SIG-M5 treated with dmso at 0.1 percent for 504 hours (cell line): ENCODE data around the gene NR5A1.

ENCODE experiments used
- DNase-seq: peaks from one replicate; lab custom pipeline; 2025; ENCODE audit not compliant: unreplicated experiment; lab: John Stamatoyannopoulos, UW

The NR5A1 gene

DNA sequence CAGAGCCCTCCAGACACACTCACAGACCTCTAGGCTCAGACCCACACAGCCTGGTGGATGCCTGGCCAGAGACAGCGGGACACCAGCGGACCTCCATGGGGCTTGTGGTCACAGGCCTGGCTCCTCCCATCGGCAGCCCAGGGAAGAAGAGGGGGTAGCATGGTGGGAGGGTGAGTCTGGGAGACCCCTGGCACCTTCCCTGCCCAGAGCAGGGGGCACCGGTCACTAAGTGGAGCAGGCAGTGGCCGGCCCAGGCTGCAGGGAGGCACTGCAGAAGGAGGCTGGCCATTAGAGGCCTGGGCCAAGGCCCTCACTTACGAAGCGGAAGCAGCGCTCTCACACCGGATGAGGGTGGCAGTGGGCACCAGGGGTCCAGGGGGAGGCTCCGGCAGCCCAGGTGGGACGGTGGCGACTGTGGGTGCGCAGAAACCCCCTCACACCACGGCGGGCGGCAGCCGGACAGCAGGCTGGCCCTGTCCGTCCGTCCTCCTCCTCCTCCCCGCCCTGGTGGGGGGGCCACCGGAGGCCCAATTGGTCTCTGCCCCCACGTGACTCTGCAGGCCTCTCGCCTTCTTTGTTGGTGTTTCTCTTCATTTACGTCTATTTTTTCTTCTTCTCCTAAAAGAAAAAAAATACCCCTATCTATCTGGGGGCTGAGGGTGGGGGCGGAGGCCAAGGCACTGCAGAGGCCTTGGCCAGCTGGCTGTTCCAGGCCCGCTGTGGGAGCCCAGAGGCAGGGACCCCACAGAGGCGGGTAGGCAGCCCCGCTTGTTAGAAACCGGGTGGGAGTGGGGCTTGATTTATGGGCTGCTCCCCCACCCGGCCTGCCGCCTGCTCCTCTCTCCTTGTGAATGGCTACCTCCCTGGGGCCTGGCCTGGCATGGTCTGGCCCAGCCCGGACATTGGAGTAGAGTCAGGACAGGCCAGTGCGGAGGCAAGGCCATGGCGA lies at the start of gene NR5A1:
Gene NR5A1 (minus strand): TSS at position 469 of the 949 bp plus-strand sequence. CDS start 4,004 bp downstream, outside the sequence.
- no peak for DNase-seq

DNA sequence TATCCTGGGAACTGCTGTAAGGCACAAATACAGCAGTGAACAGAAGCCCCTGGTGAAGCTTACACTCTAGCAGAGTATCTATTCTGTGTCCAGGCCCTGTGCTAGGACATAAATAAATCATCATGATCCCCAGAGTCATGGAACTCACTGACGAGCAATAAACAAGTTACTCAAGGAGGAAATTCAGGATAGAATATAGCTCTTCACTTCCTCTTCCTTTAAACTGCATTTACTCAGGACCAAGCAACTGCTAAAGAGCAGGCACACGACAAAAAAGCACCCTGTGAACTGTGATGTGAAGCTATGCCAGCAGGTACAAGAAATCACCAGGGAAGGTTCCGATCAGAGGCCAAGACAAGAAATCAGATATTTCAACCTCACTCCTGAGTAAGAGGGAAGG lies 47.8 kb upstream of the NR5A1 start:
- no peak for DNase-seq

DNA sequence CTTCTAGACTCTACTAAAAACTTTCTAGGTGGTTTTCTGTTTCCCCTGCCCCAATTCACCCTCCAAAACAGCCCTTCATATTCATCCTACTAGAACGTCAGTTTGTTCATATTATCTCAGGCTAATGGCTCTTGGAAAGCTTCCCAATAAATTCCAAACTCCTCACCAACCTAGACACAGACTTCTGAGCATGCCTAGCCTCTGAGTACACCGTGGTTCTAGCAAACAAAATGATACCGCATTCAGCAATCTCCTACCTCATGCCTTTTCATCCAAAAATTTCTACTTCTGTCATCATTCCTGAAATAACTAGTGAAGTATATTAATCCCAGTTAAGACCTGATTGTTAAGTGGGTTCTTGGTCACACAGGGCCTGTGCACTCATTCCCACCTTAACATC lies 46.5 kb upstream of the NR5A1 start:
- DNase-seq: no peak

DNA sequence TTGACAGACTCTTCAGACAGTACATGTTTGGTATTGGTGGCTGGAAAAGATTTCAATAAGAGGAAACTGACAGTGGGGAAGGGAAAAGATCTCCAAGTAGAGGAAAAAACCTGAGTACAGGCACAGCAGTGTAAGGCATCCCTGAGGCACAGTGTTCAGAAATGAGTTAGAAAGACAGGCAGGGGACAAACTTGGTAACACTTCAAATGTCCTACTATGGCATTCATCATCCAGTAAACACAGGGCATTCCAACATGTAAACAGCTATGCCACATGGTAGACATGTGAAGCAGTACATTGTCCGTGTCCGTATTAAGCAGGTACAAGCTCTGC lies 45.0 kb upstream of the NR5A1 start:
- DNase-seq: no peak

DNA sequence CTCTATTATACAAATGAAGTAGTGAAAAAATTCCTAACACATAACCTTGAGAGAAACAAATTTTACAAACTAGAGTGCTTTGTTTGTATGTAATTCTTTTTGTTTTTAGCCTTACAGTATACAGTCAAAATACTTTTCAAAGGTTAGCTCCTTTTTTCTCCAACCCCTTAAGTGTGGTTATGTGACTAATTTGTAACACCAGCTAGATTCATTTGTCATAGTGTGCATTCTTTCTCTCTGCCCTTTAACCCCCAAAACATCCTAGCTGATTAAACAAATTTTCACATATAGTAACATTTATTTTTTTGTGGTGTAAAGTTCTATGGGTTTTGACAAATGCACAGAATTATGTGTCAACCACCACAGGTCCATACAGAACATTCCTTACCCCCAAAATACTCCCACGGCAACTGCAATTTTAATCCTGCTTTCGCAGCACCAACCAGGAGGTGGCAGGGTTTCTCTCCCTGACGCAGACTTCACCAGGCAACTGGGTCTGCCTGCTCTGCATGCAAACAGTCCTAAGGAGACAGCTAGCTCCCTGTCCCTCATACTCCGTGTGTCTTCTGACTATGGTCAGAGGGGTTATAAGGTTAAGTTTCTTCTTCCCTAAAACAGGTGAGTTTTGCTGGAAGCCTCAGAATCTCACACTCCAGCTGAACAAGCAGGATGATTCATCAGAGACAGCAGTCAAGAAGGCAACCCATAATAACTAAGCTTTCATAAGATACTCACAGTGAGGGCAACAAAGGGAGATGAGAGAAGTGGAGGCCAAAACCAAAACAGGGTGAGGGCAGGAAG lies 44.5 kb upstream of the NR5A1 start:
- DNase-seq: peak; percentile 47

DNA sequence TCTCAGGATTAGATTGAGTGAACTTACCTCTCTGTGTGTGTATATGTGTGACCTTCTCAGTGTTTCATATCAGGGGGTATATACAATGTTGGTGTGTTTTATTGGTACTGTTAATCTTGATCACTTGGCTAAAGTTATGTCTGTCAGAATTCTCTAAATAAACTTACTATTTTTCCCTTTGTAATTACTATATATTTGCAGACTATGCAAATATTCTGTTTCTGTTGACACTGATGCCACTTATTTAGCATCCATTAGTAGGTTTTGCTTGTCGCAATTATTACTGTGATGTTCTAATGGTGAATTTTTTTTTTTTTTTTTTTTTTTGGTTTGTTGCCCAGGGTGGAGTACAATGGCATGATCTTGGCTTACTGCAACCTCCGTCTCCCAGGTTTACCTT lies 42.9 kb upstream of the NR5A1 start:
- DNase-seq: no peak

DNA sequence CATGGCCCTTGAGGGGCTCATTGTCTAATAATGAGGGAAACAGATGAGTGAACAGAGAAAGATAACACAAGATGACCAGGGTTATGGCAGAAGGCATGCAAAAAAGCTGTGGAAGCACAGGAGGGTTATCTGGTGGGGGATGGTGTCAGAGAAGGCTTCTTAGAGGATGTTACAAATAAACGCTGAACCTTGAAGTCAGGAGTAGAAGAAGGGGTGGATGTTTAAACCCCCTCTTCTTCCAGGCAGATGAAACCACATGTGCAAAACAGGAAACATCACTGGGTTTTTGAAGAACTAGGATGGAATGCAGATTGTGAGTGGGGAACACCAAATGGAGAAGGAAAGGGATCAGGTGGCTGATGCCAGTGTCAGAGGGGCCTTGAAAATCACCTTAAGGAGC lies 41.8 kb upstream of the NR5A1 start:
- DNase-seq: no peak

DNA sequence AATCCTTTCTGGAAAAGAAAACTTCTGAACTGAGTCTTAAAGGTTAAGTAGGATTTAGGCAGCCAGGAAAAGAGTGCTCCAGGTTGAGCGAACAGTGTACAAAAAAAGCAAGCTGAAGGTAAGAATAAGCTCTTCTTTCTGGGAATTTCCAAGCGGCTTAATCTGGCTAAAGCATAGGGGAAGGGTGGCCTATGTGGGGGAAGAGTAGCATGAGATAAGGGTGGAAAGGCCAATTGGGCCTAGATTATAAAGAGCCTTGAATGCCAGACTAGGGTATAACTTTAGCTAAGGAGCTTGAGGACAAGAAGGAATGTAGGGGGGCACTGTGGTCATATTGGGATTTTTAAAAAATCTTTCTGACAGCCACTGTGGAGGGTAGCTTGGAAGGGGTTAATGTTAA lies 37.3 kb upstream of the NR5A1 start:
- no peak for DNase-seq

DNA sequence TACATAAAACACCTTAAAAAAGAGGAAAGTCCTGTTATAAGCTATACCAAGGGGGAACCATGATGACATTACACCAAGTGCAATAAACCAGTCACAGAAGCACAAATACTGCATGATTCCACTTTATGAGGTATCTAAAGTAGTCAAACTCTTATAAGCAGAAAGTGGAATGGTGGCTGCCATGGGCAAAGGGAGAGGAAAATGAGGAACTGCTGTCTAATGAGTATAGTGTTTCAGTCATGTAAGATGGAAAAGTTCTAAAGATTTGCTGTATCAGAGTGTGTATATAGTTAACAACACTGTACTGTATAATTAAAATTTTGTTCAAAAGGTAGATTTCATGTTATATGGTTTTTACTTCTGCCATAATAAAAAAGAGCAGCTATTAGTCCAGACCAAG lies 34.6 kb upstream of the NR5A1 start:
- DNase-seq: no peak

DNA sequence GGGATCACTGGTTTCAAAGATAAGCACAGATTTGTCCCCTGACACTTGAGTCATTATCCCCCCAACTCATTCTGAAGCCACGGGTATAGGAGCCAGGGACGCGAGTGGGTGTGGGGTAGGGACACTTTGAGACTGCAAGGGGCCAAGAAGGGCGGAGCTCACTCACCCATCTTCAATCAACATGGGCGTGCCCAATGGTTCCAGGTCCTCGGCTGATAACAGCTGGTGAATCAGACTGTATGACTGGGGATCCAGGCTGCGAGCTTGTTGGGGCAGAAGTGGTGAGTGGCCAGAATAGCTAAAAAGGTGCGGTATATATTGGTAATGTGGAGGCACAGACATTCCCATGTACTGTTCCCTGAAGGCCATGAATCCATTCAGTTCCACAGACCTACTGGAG lies 30.7 kb upstream of the NR5A1 start:
- DNase-seq: no peak

DNA sequence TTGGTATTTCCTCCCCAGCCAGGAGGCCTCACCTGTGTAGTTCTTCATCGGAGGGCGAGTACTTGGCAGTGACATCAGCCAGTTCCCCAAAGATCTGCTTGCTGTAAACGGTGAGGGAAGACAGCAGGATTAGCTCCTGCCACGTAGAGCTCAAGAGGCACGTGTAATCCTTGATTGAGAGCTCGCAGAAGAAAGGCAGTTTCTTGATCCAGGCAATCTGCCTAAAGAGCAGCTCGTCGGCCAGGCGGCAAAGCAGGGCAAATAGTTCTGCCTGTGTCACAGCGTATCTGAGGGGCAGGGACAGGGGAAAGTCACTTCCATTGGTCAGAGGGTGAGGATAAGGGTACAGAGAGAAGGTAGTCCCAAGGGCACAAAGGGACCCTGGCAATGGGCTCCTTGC lies 28.6 kb upstream of the NR5A1 start:
- no peak for DNase-seq

DNA sequence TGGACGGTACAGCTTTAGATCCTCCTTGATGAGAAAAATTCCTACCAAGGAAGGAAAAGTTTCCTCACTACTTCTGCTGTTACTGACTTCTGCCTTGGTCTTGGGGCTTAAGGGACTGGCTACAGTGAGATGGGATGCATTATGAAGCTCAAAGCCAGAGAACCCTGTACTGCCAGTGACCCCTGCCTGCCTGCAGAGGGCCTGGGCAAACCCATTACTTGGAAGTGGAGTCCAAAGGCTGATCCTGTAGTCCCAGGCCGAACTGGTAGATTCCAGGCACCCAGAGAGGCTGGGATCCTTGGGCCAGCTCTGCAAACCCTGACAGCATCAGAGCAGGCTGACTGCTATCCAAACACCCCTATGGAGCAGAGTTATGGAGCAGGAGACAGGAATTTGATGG lies 25.7 kb upstream of the NR5A1 start:
- no peak for DNase-seq

DNA sequence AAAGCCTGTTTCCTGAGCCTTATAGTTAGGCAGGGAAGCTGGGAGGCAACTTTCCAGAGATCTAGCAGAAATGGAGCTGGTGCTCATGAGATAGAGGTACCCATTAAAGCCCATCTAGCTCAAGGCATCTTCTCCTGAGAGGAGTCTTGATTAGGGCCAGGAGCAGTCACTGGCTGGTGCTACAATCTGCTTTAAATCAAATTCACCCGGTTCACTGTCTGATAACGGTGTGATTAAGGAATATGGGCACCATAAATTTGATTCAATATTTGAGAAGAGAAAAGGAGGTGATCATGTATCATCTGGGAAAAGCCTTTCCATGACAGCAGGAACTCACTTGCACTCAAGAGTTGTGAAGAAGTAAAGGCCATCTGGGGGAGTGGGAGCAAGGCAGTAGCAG lies 23.9 kb upstream of the NR5A1 start:
- DNase-seq: no peak

DNA sequence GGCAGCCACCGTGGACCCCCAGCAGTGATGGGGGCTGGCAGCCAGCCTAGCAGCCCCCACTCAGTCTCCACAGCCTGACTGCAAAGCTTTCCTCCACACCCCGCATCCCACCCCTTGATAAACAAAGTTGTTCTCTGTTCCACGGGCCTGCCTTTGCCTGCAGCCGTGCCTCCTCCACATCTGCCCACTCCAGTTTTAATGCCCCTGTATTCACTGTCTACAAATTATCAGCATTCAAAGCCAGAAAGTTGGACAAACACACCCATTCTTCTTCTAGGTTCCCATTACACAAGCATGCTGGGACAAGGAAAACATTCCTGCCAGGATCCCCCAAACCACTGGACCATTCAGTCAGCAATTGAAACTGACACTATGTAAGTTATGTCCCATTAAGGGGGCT lies 23.0 kb upstream of the NR5A1 start:
- DNase-seq: no peak

DNA sequence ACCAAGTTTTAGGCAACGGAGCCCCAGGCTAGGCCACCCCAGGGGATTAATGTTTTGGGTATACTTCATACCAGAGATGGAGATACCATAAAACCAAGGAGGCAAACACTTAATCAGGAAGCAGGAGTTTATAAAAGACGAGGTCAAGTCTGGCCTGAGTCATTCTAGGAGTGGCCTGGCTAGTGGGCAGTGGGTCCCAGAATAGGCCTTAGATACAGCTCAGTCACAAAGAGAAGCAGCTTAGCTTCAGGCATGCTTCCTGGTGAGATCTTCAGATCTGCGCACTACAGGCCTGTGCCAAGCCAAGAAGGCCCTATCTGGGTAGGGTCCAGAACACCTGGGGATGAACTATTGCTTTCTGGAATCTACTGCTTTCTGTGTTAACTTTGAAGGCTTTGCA lies 20.6 kb upstream of the NR5A1 start:
- no peak for DNase-seq

DNA sequence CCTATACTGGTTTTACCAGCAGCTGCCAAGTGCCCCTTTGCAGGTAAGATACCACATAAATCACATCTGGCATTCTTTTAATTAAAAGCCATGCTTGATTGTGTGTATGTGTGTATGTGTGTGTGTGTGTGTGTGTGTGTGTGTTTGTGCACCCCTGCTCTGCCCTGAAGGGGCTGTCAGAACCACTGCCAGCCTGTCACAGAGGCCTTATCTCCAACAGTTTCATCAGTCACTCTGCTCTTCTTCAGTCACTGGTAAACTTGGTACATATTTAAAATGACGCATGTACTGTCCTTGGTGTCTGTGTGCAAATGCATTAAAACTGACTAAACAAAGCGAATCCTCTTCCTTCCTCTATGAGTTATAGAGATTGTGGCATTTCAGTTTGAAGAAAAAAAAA lies 19.0 kb upstream of the NR5A1 start:
- DNase-seq: no peak

DNA sequence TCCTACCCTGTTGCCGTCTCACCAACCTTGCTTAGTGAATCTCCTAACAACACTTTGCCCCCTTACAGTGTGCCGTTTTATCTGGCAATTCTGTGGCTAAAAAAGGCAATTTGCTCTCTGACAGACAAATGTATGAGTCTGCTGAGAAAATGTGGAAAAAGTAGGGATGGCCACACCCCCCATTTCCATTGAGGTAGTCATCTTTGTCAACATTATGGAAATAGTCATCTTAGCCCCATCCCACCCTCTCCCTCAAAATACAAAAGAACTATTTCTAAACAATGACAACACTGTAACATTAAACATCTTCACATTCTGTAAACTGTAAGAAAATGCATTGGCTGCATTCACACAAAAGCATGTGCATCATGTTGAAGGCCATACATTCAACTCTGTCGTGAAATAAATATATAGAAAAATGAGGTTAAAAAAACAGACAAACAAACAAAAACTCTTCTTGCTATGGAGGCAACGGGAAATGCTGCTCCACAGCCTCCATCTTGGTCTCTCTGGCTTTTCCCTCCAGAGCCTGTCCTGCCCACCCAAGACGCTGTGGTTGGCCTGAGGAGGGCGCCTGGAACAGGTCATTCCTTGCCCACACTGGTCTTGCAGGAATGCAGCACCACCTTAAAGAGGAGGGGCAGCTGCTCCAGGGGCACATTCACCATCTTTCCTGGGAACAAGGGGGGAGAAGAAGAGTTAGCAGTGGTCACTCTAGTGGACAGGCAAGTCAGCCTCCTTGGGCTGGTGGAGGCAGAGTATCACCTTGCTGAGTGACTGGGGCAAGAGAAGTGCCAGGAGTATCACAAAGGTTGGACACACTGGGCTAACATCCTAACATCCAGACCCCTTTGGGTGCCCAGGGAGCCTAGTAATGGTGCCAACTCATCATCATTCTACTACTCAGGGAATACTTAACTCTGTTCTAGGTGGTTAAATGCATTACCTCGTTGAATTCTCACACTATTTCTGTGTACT lies 15.2 kb upstream of the NR5A1 start:
- DNase-seq: no peak

DNA sequence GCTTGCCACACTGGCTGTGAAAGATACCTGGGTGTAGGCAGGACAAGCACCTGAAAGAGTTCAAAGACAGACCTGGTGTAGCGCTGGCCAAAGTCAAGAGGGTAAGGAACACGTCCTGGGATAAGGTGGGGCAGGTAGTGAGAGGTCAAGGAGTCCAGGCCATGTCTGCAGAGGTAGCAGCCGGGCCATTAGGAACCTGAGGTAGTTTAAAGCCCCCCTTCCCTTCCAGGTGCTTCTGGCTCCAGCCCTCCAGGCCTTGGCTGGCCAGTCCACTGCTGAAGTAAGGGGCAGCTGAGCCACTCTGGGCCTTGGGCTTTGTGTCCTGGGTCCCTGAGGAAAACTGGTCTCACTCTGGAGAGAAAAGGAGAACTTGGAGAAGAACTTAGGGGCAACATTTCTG lies 13.9 kb upstream of the NR5A1 start:
- no peak for DNase-seq

DNA sequence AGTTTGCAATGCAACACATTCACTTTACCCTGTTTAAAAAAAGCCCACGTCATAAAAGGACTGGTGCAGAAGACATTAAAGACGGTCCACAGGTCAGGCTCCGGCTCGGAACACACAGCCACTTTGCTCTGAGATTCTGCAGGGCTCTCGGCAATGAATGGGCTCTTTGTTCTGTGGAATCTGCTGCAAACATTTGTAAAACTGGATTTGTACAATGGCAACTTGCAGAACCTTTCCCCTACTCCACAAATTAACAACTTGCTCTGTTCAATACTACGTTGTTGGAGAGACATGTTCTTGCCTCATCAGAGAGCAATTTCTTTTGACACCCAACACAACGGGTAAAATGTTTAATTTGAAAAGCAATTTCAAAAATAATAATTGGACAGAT lies 13.0 kb upstream of the NR5A1 start:
- DNase-seq: no peak

DNA sequence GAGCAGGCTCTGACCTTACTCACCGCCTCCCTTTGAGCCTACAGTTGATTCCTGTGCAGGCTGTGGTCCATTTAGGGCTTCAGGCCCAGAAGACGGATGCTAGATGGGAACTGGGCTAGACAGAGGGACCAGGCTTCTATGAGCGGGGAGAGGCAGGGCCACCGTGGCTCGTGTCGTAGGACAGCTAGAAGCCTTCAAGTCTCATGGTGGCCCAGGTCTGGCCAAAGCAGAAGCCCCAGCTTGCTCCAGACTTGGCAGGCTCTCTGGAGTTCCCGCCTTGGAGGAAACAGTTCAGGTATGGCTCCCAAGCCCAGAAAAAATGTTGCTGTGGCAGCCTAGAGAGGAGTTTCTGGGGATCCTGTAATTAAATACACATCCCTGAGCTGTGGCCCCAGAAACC lies 10.9 kb upstream of the NR5A1 start:
- no peak for DNase-seq

DNA sequence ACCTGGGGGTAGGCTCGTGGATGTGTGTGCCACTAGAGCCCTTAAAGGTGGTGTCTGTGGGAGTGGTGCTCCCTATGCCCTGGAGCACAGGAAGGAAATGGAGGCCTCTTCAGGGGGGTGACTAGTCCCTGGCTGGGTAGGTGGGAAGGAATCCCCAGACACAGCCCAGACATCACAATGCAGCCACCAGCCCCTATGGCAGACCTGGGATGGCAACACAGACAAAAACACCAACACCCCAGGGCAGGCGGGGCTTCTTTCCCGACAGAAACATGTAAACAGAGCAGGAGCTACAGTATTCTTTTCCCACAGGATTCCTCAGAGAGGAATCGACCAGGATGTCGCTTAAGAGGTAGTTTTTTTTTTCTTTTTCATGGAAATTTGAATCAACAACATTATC lies 10.4 kb upstream of the NR5A1 start:
- no peak for DNase-seq
